NCI-H128 (cell line): ENCODE results near the gene SLC26A9.
"Not testable (repeated sequence)": the region's sequence is repeated elsewhere in the genome, so short reads cannot be mapped to it uniquely, and the experiment has no call there.

Experiments
- DNase-seq: peaks from one replicate; lab custom pipeline; 2025; ENCODE audit not compliant: unreplicated experiment; lab: John Stamatoyannopoulos, UW

The SLC26A9 gene

GRCh38 chr1:205905095-205905494 lies 38.2 kb downstream of the SLC26A9 start:
- not testable (repeated sequence) for DNase-seq

GRCh38 chr1:205896351-205896750 lies 46.9 kb downstream of the SLC26A9 start:
- no peak for DNase-seq

GRCh38 chr1:205894119-205894518 lies 49.1 kb downstream of the SLC26A9 start:
- not testable (repeated sequence) for DNase-seq

GRCh38 chr1:205892175-205892574 lies 51.1 kb downstream of the SLC26A9 start:
- DNase-seq = not testable (repeated sequence)

GRCh38 chr1:205891481-205891880 lies 51.8 kb downstream of the SLC26A9 start:
- DNase-seq = not testable (repeated sequence)

- not testable (repeated sequence) for DNase-seq
Observed at GRCh38 chr1:205890631-205891030, 52.6 kb downstream of the SLC26A9 start.

GRCh38 chr1:205889706-205890105 lies 53.5 kb downstream of the SLC26A9 start:
- DNase-seq = not testable (repeated sequence)

- DNase-seq = not testable (repeated sequence)
Observed at GRCh38 chr1:205889006-205889405, 54.2 kb downstream of the SLC26A9 start.

GRCh38 chr1:205883792-205884191 lies 59.5 kb downstream of the SLC26A9 start:
- no peak for DNase-seq

GRCh38 chr1:205880923-205881322 lies 62.3 kb downstream of the SLC26A9 start:
- DNase-seq = no peak

- DNase-seq = no peak
Observed at GRCh38 chr1:205879974-205880373, 63.3 kb downstream of the SLC26A9 start.

GRCh38 chr1:205878026-205878425 lies 65.2 kb downstream of the SLC26A9 start:
- no peak for DNase-seq

GRCh38 chr1:205873148-205873547 lies 70.1 kb downstream of the SLC26A9 start:
- not testable (repeated sequence) for DNase-seq

- no peak for DNase-seq
Observed at GRCh38 chr1:205870236-205870635, 73.0 kb downstream of the SLC26A9 start.
